Suppressor macrophage (primary cell): ENCODE measurements around the gene SOX13.
"Not testable (repeated sequence)": the region's sequence is repeated elsewhere in the genome, so short reads cannot be mapped to it uniquely, and the experiment has no call there.

Experiments used
- DNase-seq, 4 experiments: peaks; one replicate each; pipeline ENCODE4 v3.0.0-alpha.2; 2020 to 2022
- total RNA-seq, 17 experiments: gene quantifications; one replicate each; lab custom pipeline; 2026; ENCODE audit warnings: mixed read lengths in 6 of 17, inconsistent platforms in 3 of 17; lab: John Stamatoyannopoulos, UW

The SOX13 gene
- 2.0 to 18.3 (median 8.5) reads per million in 17 experiments for total RNA-seq

GRCh38 chr1:204072931-204073836 is at the start of gene SOX13:
Gene SOX13, plus strand, starts transcription at chr1:204073115. Its CDS starts 39,801 bp downstream, at chr1:204112916.
- DNase-seq: peak; percentile 68 to 85 (median 78)

- no peak for DNase-seq
These were observed 46.8 kb upstream of the SOX13 start for GRCh38 chr1:204025917-204026707.

GRCh38 chr1:204027446-204027845 is 45.5 kb upstream of the SOX13 start:
- no peak for DNase-seq

- DNase-seq: no peak
These were observed 43.9 kb upstream of the SOX13 start for GRCh38 chr1:204029016-204029415.

- no peak for DNase-seq
These were observed 41.7 kb upstream of the SOX13 start for GRCh38 chr1:204031098-204031710.

- DNase-seq: no peak
These were observed 40.2 kb upstream of the SOX13 start for GRCh38 chr1:204032642-204033235.

- no peak for DNase-seq
These were observed 39.6 kb upstream of the SOX13 start for GRCh38 chr1:204033306-204033705.

GRCh38 chr1:204036882-204037655 is 35.8 kb upstream of the SOX13 start:
- DNase-seq: no peak

- DNase-seq: no peak
These were observed 31.6 kb upstream of the SOX13 start for GRCh38 chr1:204041232-204041767.

- DNase-seq: no peak
These were observed 31.0 kb upstream of the SOX13 start for GRCh38 chr1:204041803-204042505.

- peak in 2 of 4 experiments; percentile 14 to 15 for DNase-seq
These were observed 30.4 kb upstream of the SOX13 start for GRCh38 chr1:204042516-204042915.

- no peak for DNase-seq
These were observed 29.2 kb upstream of the SOX13 start for GRCh38 chr1:204043680-204044079.

GRCh38 chr1:204044448-204044847 is 28.5 kb upstream of the SOX13 start:
- DNase-seq: no peak

GRCh38 chr1:204045430-204045829 is 27.5 kb upstream of the SOX13 start:
- peak in 3 of 4 experiments; percentile 28 to 35 (median 31) for DNase-seq

GRCh38 chr1:204046346-204046745 is 26.6 kb upstream of the SOX13 start:
- DNase-seq: no peak

GRCh38 chr1:204048796-204049195 is 24.1 kb upstream of the SOX13 start:
- not testable (repeated sequence) for DNase-seq

GRCh38 chr1:204051258-204051657 is 21.7 kb upstream of the SOX13 start:
- DNase-seq: no peak

GRCh38 chr1:204051718-204052117 is 21.2 kb upstream of the SOX13 start:
- no peak for DNase-seq

- DNase-seq: no peak
These were observed 19.0 kb upstream of the SOX13 start for GRCh38 chr1:204053893-204054292.

GRCh38 chr1:204059970-204060369 is 12.9 kb upstream of the SOX13 start:
- no peak for DNase-seq

GRCh38 chr1:204062106-204062505 is 10.8 kb upstream of the SOX13 start:
- no peak for DNase-seq
